H1 (cell line): ENCODE data around the gene AMH.

Source experiments
- CTCF ChIP-seq, 3 experiments: IDR thresholded peaks; 1 replicate in 2 of 3; 2 replicates in 1 of 3; pipeline versions ENCODE4 v1.5.1 to v1.6.1; 2011; ENCODE audit warnings: low read length in 3 of 3, mild to moderate bottlenecking in 3 of 3, inconsistent platforms in 2 of 3, low read depth in 1 of 3, moderate library complexity in 1 of 3; ENCODE audit not compliant: insufficient read depth in 1 of 3; ENCODE audit errors: control extremely low read depth in 1 of 3
- MAFK ChIP-seq: IDR thresholded peaks from 2 replicates; pipeline ENCODE4 v1.6.1; 2012; ENCODE audit warnings: low read depth, mild to moderate bottlenecking, improper control_type of control experiment, low read length

- TF ChIP-seq MAFK (no peak), CTCF (IDR thresholded peaks at IDR 0.05; ENCODE audit: control extremely low read depth in 1 of 3, insufficient read depth in 1 of 3, low read depth in 1 of 3, low read length in 3 of 3) (no peak)
Observed at GRCh38 chr19:2244125-2244411, 5.1 kb upstream of the AMH start.
